PC-9 (cell line): Measurements from ENCODE around the gene ZBBX.

Experiments used
- CTCF ChIP-seq: fragments of 200-600 bp; sonication (generic); conservative IDR thresholded peaks from 2 replicates; pipeline ENCODE4 v1.6.1; 2017; ENCODE audit warnings: mixed run types, antibody characterized with exemption, mild to moderate bottlenecking, moderate library complexity
- EZH2 ChIP-seq: fragments of 200-600 bp; sonication (generic); IDR thresholded peaks from 2 replicates; pipeline ENCODE4 v1.8.0; 2017; ENCODE audit warnings: antibody characterized with exemption, low read depth

GRCh38 chr3:167228135-167228534 lies 152.0 kb downstream of the ZBBX start:
- no peak for TF ChIP-seq CTCF
- TF ChIP-seq EZH2: no peak
